SH-SY5Y (cell line): ENCODE data around the gene B3GNT7.

Source experiments
- GATA2 ChIP-seq: IDR thresholded peaks from 2 replicates; pipeline ENCODE4 v1.6.1; 2011; ENCODE audit warnings: mild to moderate bottlenecking, low read depth, low read length
- GATA3 ChIP-seq: IDR thresholded peaks from 2 replicates; pipeline ENCODE4 v1.6.1; 2011; ENCODE audit warnings: low read depth, mild to moderate bottlenecking, low read length, moderate library complexity

DNA sequence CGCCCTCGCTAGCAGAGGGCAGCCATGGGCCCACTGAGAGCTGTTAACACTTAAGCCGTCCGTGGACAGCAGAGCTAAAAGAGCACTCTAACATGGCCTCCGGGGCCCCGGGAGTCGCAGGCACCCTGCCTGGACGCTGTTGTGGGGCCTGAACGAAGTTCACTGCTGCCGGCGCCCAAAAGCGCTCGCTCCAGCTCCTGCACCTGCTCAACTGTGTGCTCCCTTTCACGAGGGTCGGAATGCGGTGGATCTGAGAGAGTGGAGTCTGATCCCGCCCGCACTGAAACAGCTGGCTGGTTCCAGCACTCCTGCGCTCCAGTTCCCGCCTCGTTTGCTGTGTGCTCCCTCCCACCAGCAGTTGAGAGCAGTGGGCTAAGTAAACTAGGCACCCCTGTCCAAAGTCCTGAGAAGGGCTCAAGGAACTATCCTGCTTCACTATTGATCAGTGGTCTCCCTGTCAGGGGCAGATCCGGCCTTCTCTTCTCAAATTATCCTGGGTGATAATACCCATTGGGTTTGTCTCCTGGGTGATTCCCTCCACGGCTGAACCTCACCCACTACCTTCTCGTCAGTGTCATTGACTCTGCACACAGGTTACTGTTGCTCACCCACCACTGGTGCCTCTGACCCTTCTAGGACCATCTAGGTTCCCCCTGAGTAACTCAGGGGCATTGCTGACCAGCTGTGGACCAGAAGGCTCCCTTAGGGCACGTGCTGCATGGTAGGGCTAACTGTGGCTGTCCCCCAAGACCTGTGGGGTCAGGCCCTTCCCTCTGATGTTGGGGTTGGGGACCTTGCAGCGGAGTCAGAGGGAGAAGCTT is 23.5 kb downstream of the B3GNT7 start:
- no peak for TF ChIP-seq GATA3
- no peak for TF ChIP-seq GATA2
